HG02840 (cell line): ENCODE data around the gene ONECUT1.
A peak's percentile ranks its signal among the peaks of the same experiment; 100 is the strongest.

Experiments used
- ATAC-seq: cut with Tn5 transposase; IDR thresholded peaks from one replicate; pipeline ENCODE4 v1.9.1; 2021; ENCODE audit warnings: mild to moderate bottlenecking, moderate library complexity, moderate number of reproducible peaks; ENCODE audit not compliant: unreplicated experiment, low FRiP score

ONECUT1 gene

GRCh38 chr15:52734329-52734728, 55.8 kb downstream of the ONECUT1 start:
- no peak for ATAC-seq

GRCh38 chr15:52733696-52734255, 56.4 kb downstream of the ONECUT1 start:
- no peak for ATAC-seq

GRCh38 chr15:52733088-52733487, 57.0 kb downstream of the ONECUT1 start:
- ATAC-seq = no peak

GRCh38 chr15:52732551-52732950, 57.6 kb downstream of the ONECUT1 start:
- ATAC-seq = no peak

- no peak for ATAC-seq
Observed at GRCh38 chr15:52731732-52732470, 58.2 kb downstream of the ONECUT1 start.

GRCh38 chr15:52731004-52731403, 59.1 kb downstream of the ONECUT1 start:
- ATAC-seq = no peak

GRCh38 chr15:52730594-52730993, 59.5 kb downstream of the ONECUT1 start:
- ATAC-seq = no peak

GRCh38 chr15:52730173-52730572, 60.0 kb downstream of the ONECUT1 start:
- no peak for ATAC-seq

- no peak for ATAC-seq
Observed at GRCh38 chr15:52728899-52729298, 61.2 kb downstream of the ONECUT1 start.

GRCh38 chr15:52727815-52728214, 62.3 kb downstream of the ONECUT1 start:
- ATAC-seq = no peak

- no peak for ATAC-seq
Observed at GRCh38 chr15:52726195-52726594, 63.9 kb downstream of the ONECUT1 start.

- no peak for ATAC-seq
Observed at GRCh38 chr15:52718551-52718950, 71.6 kb downstream of the ONECUT1 start.

GRCh38 chr15:52717924-52718323, 72.2 kb downstream of the ONECUT1 start:
- ATAC-seq = no peak

GRCh38 chr15:52717481-52717880, 72.7 kb downstream of the ONECUT1 start:
- ATAC-seq = no peak

- no peak for ATAC-seq
Observed at GRCh38 chr15:52716536-52716935, 73.6 kb downstream of the ONECUT1 start.

GRCh38 chr15:52715411-52715810, 74.7 kb downstream of the ONECUT1 start:
- no peak for ATAC-seq

GRCh38 chr15:52714968-52715367, 75.2 kb downstream of the ONECUT1 start:
- no peak for ATAC-seq

- ATAC-seq = no peak
Observed at GRCh38 chr15:52710708-52711389, 79.3 kb downstream of the ONECUT1 start.

GRCh38 chr15:52710050-52710707, 80.0 kb downstream of the ONECUT1 start:
- ATAC-seq = peak; percentile 24

GRCh38 chr15:52709187-52709981, 80.8 kb downstream of the ONECUT1 start:
- ATAC-seq = peak; percentile 97
